GM12878 (cell line): ENCODE results near the gene FUT3. TPM values are rescaled to one million over a fixed set of nuclear protein-coding genes. Genes with fewer than 3 reads are reported as not detected.

Source experiments
- ATAC-seq: fragments of 200-7000 bp; cut with Tn5 transposase; 3 replicates; pipeline ENCODE4 v1.9.1; 2020; ENCODE audit warnings: mild to moderate bottlenecking, moderate library complexity
- BruUV-seq: library from RNA; stranded (reverse); fragments of 400-500 nt; replicated peaks from 2 replicates; lab custom pipeline; 2021; lab: Mats Ljungman, UMichigan
- CTCF ChIA-PET: fragments of 300-600 bp; sonication (Branson Sonifier 250); formaldehyde crosslinking; extraction: SDS; loops from one replicate; lab custom pipeline; 2021; ENCODE audit warnings: inconsistent platforms; lab: Yijun Ruan, JAX
- POLR2A ChIA-PET: fragments of 350-600 bp; formaldehyde crosslinking; extraction: SDS; loops from one replicate; lab custom pipeline; 2021; ENCODE audit warnings: inconsistent platforms; lab: Charles Lee
- RAD21 ChIA-PET: fragments of 300-600 bp; sonication (Branson Sonifier 250); formaldehyde crosslinking; loops from one replicate; lab custom pipeline; 2023; ENCODE audit warnings: antibody characterized with exemption; ENCODE audit not compliant: unreplicated experiment; lab: Charles Lee
- SMC1A ChIA-PET: fragments of 300-600 bp; sonication (Branson Sonifier 250); formaldehyde crosslinking; loops from one replicate; lab custom pipeline; 2023; ENCODE audit not compliant: unreplicated experiment, uncharacterized antibody; lab: Charles Lee
- DNase-seq: peaks from one replicate; pipeline ENCODE4 v3.0.0-alpha.2; 2011; ENCODE audit warnings: low read depth, low spot score
- FAIRE-seq: peaks from 3 replicates; lab custom pipeline; 2011; peaks lifted over from hg19 to GRCh38; lab: Jason Lieb, UNC
- H2AFZ ChIP-seq: 2 replicates; pipeline ENCODE4 v1.6.0; 2011; ENCODE audit warnings: low read depth, low read length, control low read depth; ENCODE audit not compliant: control insufficient read depth
- H3K27ac ChIP-seq: 2 replicates; pipeline ENCODE4 v1.5.1; 2011; ENCODE audit warnings: control low read depth; ENCODE audit not compliant: control insufficient read depth, insufficient read depth
- H3K27me3 ChIP-seq, 2 experiments: replicated peaks in 1 of 2; 2 replicates each; pipeline versions ENCODE4 v1.6.0 to v1.6.1; 2011; ENCODE audit warnings: low read length in 1 of 2; ENCODE audit not compliant: control insufficient read depth in 2 of 2, insufficient read depth in 2 of 2
- H3K36me3 ChIP-seq, 2 experiments: 2 replicates each; pipeline ENCODE4 v1.5.1; 2011; ENCODE audit warnings: low read length in 1 of 2; ENCODE audit not compliant: control insufficient read depth in 2 of 2, insufficient read depth in 2 of 2
- H3K4me1 ChIP-seq: 2 replicates; pipeline ENCODE4 v1.6.1; 2011; ENCODE audit warnings: mild to moderate bottlenecking, low read length, moderate library complexity, mixed read lengths; ENCODE audit not compliant: control insufficient read depth, insufficient read depth
- H3K4me2 ChIP-seq: 2 replicates; pipeline ENCODE4 v1.6.0; 2011; ENCODE audit warnings: control low read depth; ENCODE audit not compliant: control insufficient read depth, insufficient read depth
- H3K4me3 ChIP-seq: fragments of 200-600 bp; sonication (generic); 2 replicates; pipeline ENCODE4 v1.5.1; 2016
- H3K79me2 ChIP-seq: 2 replicates; pipeline ENCODE4 v1.6.0; 2011; ENCODE audit warnings: low read length; ENCODE audit not compliant: control insufficient read depth, insufficient read depth
- H3K9ac ChIP-seq: 2 replicates; pipeline ENCODE4 v1.8.0; 2011; ENCODE audit warnings: low read length, control low read depth, mixed read lengths; ENCODE audit not compliant: control insufficient read depth, insufficient read depth
- H3K9me3 ChIP-seq: replicated peaks from 3 replicates; pipeline ENCODE4 v1.5.1; 2011; ENCODE audit warnings: mild to moderate bottlenecking, low read length; ENCODE audit not compliant: control insufficient read depth, insufficient read depth
- H4K20me1 ChIP-seq: 2 replicates; pipeline ENCODE4 v1.6.0; 2011; ENCODE audit not compliant: control insufficient read depth, insufficient read depth
- ASH2L ChIP-seq: fragments of 300-600, 200-600 bp; sonication (generic); IDR thresholded peaks from 2 replicates; pipeline ENCODE4 v1.6.1; 2017; ENCODE audit warnings: low read depth, mild to moderate bottlenecking, borderline replicate concordance
- CBX3 ChIP-seq: fragments of 200-600 bp; sonication (generic); IDR thresholded peaks from 2 replicates; pipeline ENCODE4 v1.6.1; 2016; ENCODE audit warnings: low read depth, borderline replicate concordance
- ETV6 ChIP-seq, 2 experiments: fragments of 450-650 bp in 1 of 2; IDR thresholded peaks in 1 of 2; conservative IDR thresholded peaks in 1 of 2; 2 replicates each; pipeline ENCODE4 v1.6.1; 2014; ENCODE audit warnings: antibody characterized with exemption in 1 of 2, borderline replicate concordance in 1 of 2, low read depth in 1 of 2, mild to moderate bottlenecking in 1 of 2, moderate library complexity in 1 of 2
- GABPA ChIP-seq: IDR thresholded peaks from 2 replicates; pipeline ENCODE4 v1.6.1; 2014; ENCODE audit warnings: antibody characterized with exemption, low read depth, mild to moderate bottlenecking, inconsistent platforms
- HCFC1 ChIP-seq: fragments of 150-350 bp; IDR thresholded peaks from 2 replicates; pipeline ENCODE4 v1.6.1; 2014; ENCODE audit warnings: low read length
- IKZF1 ChIP-seq: fragments of 450-650 bp; conservative IDR thresholded peaks from 2 replicates; pipeline ENCODE4 v1.6.1; 2017; ENCODE audit warnings: antibody characterized with exemption, mild to moderate bottlenecking
- MTA3 ChIP-seq: IDR thresholded peaks from 2 replicates; pipeline ENCODE4 v1.6.1; 2012; ENCODE audit warnings: low read length, inconsistent platforms, borderline replicate concordance
- POLR2AphosphoS5 ChIP-seq: IDR thresholded peaks from 2 replicates; pipeline ENCODE4 v1.6.1; 2011; ENCODE audit warnings: mild to moderate bottlenecking, low read length, inconsistent platforms
- WGBS: methylation state at CpG from one replicate; pipeline ENCODE4 v1.1.6; 2016; ENCODE audit warnings: low lambda C conversion rate; ENCODE audit not compliant: insufficient replicate concordance, insufficient coverage; ENCODE audit errors: missing lambda C conversion rate; 5-methylcytosine and 5-hydroxymethylcytosine counted together
- in situ Hi-C: fragments of 300-500 bp; cut with MboI; formaldehyde crosslinking; loops from 9 replicates; pipeline ENCODE4 v1.14.3; 2018; ENCODE audit warnings: mixed read lengths
- intact Hi-C: fragments of 100-400 bp; cut with micrococcal nuclease; formaldehyde crosslinking; loops from one replicate; pipeline ENCODE4 v1.14.2; 2022; ENCODE audit not compliant: unreplicated experiment
- polyA plus RNA-seq, 11 experiments: library from polyadenylated mRNA; depleted of rRNA in 4 of 11; unstranded in 6 of 11; stranded (reverse) in 5 of 11; fragments of >200 nt; fragmentation: Nextera tagmentation in 4 of 11; fragmentation: Illumina TruSeq in 1 of 11; extraction: Ambion mirVana in 4 of 11; extraction: Trizol in 1 of 11; gene quantifications; 1 replicate in 1 of 11; 2 replicates in 10 of 11; pipeline versions ENCODE4 v1.2.1 to v1.2.3, GENCODE V29; 2011 to 2016; ENCODE audit warnings: inconsistent platforms in 2 of 11, missing spikeins in 2 of 11, low read depth in 1 of 11
- total RNA-seq, 4 experiments: library from RNA; depleted of rRNA in 3 of 4; stranded (reverse); fragments of >200 nt in 3 of 4; fragmentation: Illumina TruSeq in 1 of 4; extraction: Trizol in 1 of 4; gene quantifications; 2 replicates each; pipeline versions ENCODE4 v1.2.1 to v1.2.3, GENCODE V29; 2013 to 2021
- TF ChIP-seq, protein P1 (sequence below): IDR thresholded peaks from 2 replicates; pipeline ENCODE4 v1.6.1; 2012; ENCODE audit warnings: improper control_type of control experiment, low read depth, low read length; ENCODE audit not compliant: insufficient replicate concordance
- TF ChIP-seq, protein P2 (sequence below): fragments of 450-650 bp; IDR thresholded peaks from 2 replicates; pipeline ENCODE4 v1.6.1; 2016; ENCODE audit warnings: mild to moderate bottlenecking

The FUT3 gene
- total and polyA plus RNA-seq, 10 of the 15 experiments (the other 5 are each of a cell fraction or from before 2014, with no cell fraction given) = 0.04 to 0.31 (median 0.07) TPM; not detected in 7

DNA sequence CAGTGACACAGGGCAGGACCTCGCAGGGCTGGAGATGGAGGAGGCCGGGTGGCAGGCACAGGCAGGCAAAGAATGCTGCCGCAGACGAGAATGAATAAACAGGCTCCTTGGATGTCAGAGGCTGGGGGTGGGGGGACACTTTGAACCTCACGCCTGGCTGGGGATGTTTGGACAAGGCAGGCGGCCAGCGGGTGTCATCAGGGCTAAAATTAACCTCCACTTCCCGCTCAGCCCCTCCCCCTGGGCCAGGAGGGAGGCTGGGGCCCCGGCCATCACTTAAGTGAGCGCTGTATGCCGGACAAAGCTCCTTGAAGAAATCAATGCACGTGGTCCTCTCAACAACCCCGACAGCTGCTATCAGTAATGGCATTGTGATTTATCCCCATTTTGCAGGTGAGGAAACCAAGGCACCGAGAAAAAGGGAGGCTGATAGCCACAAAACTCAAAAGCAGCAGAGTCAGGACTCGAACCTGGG is 29.4 kb upstream of the FUT3 start (continued):
- TF ChIP-seq GABPA (no peak), CBX3 (no peak), ASH2L (no peak)

GRCh38 chr19:5880196-5880595 is 28.9 kb upstream of the FUT3 start:
- H3K9ac ChIP-seq = no peak overlapping the region
- H3K36me3 ChIP-seq = no peaks in the 10 kb centered on the region
- no peaks in the 10 kb centered on the region for H3K27me3 ChIP-seq
- no peaks in the 10 kb centered on the region for H4K20me1 ChIP-seq
- H3K4me1 ChIP-seq = no peaks in the 10 kb centered on the region
- DNase-seq (no peak), ATAC-seq (no peak), FAIRE-seq (no peak)
- ChIA-PET SMC1A (no interaction called here), RAD21 (no interaction called here), CTCF (no interaction called here)
- 24% methylated on average over 6 of the region's 6 CpGs for WGBS
- no peak overlapping the region for H3K4me3 ChIP-seq
- intact Hi-C loops = no loop called here
- in situ Hi-C loops = no loop called here
- no peak overlapping the region for H2AFZ ChIP-seq
- H3K79me2 ChIP-seq = no peaks in the 10 kb centered on the region
- H3K4me2 ChIP-seq = no peak overlapping the region
- BruUV-seq = no TSS peak
- no peak overlapping the region for H3K27ac ChIP-seq
- H3K9me3 ChIP-seq = no peaks in the 10 kb centered on the region
- TF ChIP-seq POLR2AphosphoS5 = no peak
- TF ChIP-seq, all 136 proteins: peak for 0
- POLR2A ChIA-PET = no interaction called here

DNA sequence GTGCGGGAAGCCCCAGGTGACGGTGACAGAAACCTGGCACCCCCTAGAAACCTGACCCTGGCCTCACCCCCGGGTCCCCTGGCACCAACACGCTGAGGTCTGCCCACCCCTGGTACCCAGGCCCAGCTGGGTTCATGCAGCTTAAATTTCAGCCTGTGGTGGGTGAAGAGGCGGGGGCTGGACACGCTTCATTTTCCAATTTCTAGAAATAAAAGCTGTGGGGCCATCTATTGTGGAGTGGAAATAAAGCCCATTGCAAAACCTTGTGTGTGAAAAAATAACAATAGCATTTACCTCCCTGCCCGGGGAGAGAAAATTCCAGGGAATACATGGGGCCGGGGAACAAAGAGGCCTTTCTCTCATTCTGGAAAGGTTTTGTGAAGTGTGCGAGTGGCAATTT is 26.6 kb upstream of the FUT3 start:
- Histone ChIP-seq H3K9ac (no peak overlapping the region), H3K9me3 (no peaks in the 10 kb centered on the region), H3K36me3 (no peaks in the 10 kb centered on the region), H4K20me1 (no peaks in the 10 kb centered on the region), H3K4me3 (no peak overlapping the region), H2AFZ (no peak overlapping the region), H3K27ac (no peak overlapping the region), H3K27me3 (no peaks in the 10 kb centered on the region), H3K4me1 (no peaks in the 10 kb centered on the region), H3K4me2 (no peak overlapping the region), H3K79me2 (no peaks in the 10 kb centered on the region)
- RAD21 ChIA-PET = no interaction called here
- SMC1A ChIA-PET = no interaction called here
- POLR2A ChIA-PET = no interaction called here
- intact Hi-C loops (no loop called here), in situ Hi-C loops (no loop called here)
- WGBS = 24% methylated on average over 9 of the region's 9 CpGs
- DNase-seq = no peak
- ATAC-seq = no peak
- FAIRE-seq = no peak
- no TSS peak for BruUV-seq
- CTCF ChIA-PET = no interaction called here
- TF ChIP-seq MTA3 (no peak), ETV6 (conservative IDR thresholded peaks at IDR 0.05 in 1 of 2, IDR thresholded peaks at IDR 0.05 in 1 of 2; ENCODE audit: borderline replicate concordance in 1 of 2, low read depth in 1 of 2) (no peak), IKZF1 (no peak), HCFC1 (no peak)
- TF ChIP-seq, protein P1, sequence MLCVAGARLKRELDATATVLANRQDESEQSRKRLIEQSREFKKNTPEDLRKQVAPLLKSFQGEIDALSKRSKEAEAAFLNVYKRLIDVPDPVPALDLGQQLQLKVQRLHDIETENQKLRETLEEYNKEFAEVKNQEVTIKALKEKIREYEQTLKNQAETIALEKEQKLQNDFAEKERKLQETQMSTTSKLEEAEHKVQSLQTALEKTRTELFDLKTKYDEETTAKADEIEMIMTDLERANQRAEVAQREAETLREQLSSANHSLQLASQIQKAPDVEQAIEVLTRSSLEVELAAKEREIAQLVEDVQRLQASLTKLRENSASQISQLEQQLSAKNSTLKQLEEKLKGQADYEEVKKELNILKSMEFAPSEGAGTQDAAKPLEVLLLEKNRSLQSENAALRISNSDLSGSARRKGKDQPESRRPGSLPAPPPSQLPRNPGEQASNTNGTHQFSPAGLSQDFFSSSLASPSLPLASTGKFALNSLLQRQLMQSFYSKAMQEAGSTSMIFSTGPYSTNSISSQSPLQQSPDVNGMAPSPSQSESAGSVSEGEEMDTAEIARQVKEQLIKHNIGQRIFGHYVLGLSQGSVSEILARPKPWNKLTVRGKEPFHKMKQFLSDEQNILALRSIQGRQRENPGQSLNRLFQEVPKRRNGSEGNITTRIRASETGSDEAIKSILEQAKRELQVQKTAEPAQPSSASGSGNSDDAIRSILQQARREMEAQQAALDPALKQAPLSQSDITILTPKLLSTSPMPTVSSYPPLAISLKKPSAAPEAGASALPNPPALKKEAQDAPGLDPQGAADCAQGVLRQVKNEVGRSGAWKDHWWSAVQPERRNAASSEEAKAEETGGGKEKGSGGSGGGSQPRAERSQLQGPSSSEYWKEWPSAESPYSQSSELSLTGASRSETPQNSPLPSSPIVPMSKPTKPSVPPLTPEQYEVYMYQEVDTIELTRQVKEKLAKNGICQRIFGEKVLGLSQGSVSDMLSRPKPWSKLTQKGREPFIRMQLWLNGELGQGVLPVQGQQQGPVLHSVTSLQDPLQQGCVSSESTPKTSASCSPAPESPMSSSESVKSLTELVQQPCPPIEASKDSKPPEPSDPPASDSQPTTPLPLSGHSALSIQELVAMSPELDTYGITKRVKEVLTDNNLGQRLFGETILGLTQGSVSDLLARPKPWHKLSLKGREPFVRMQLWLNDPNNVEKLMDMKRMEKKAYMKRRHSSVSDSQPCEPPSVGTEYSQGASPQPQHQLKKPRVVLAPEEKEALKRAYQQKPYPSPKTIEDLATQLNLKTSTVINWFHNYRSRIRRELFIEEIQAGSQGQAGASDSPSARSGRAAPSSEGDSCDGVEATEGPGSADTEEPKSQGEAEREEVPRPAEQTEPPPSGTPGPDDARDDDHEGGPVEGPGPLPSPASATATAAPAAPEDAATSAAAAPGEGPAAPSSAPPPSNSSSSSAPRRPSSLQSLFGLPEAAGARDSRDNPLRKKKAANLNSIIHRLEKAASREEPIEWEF = no peak
- TF ChIP-seq, protein P2, sequence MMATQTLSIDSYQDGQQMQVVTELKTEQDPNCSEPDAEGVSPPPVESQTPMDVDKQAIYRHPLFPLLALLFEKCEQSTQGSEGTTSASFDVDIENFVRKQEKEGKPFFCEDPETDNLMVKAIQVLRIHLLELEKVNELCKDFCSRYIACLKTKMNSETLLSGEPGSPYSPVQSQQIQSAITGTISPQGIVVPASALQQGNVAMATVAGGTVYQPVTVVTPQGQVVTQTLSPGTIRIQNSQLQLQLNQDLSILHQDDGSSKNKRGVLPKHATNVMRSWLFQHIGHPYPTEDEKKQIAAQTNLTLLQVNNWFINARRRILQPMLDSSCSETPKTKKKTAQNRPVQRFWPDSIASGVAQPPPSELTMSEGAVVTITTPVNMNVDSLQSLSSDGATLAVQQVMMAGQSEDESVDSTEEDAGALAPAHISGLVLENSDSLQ = no peak
